ENCODE data around the gene DDIT4.
"Not testable (repeated sequence)": the region's sequence is repeated elsewhere in the genome, so short reads cannot be mapped to it uniquely, and the experiment has no call there.

DDIT4 gene

GRCh38 chr10:72295330-72295910, 21.7 kb downstream of the DDIT4 start:
- DNase-seq (ENCODE audit: low read depth): no peak

DNA sequence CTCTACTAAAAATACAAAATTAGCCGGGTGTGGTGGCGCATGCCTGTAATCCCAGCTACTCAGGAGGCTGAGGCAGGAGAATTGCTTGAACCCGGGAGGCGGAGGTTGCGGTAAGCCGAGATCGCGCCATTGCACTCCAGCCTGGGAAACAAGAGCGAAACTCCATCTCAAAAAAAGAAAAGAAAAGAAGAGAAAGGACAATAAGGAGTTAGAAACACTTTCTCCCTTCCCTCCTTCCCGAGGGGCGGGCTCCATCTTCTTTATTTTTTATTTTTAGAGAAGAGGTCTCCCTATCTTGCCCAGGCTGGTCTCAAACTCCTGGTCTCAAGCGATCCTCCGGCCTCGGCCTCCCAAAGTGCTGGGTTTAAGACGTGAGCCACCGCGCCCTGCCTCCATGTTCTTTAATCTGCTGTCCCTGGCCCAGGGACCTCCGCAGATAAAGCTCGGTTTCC, 23.1 kb downstream of the DDIT4 start:
- DNase-seq (ENCODE audit: low read depth): not testable (repeated sequence)

GRCh38 chr10:72297281-72297804, 23.6 kb downstream of the DDIT4 start:
- peak; percentile 97 for DNase-seq (ENCODE audit: low read depth)

- DNase-seq (ENCODE audit: low read depth): peak; percentile 99
Measured at GRCh38 chr10:72297805-72298591, 24.3 kb downstream of the DDIT4 start.

GRCh38 chr10:72298592-72299519, 25.1 kb downstream of the DDIT4 start:
- no peak for DNase-seq (ENCODE audit: low read depth)

- DNase-seq (ENCODE audit: low read depth): no peak
Measured at GRCh38 chr10:72303424-72304128, 29.9 kb downstream of the DDIT4 start.

- no peak for DNase-seq (ENCODE audit: low read depth)
Measured at GRCh38 chr10:72306215-72306760, 32.6 kb downstream of the DDIT4 start.

DNA sequence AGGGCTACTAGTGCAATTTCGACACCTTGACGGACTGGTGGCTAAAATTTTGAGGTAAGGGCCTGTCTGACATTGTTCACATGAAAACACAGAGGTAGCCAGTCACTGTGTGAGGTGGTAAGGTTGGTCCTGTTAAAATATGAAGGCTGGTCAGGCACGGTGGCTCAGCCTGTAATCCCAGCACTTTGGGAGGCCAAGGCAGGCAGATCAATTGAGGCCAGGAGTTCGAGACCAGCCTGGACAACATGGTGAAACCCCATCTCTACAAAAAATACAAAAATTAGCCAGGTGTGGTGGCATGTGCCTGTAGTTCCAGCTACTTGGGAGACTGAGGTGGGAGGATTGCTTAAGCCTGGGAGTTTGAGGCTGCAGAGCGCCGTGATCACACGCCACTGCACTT, 34.0 kb downstream of the DDIT4 start:
- DNase-seq (ENCODE audit: low read depth): not testable (repeated sequence)

DNA sequence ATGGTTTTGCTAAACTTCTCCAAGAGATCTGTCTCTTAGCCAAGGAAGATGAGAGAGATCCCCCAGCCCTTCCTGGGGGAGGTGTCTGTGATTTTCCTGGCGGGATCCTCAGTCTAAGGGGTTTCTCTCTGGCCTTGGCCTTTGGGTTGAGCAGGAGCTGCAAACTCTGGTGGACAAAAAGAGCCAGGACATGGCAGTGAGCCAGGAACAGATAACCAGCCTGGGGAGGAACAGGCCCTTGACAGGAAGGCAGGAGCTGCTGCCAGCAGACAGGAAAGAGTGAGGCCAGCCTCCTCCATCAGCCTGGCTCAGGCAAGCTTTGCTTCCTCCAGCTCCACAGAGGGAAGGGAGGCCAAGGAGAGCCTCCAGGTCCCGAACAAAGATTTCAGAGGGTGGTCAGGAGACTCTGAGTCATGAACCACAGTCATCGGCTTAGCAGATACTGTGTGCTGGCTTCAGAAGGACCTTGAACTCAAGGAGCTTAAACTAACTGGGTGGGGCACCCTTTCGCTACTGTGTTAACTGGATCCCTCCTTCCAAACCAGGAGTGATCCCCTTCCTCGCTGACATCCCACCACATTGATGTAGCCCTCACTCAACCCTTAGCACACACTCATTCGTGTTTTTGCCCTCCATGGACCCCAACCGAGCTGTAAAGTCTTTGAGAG, 34.7 kb downstream of the DDIT4 start:
- peak; percentile 93 for DNase-seq (ENCODE audit: low read depth)

- no peak for DNase-seq (ENCODE audit: low read depth)
Measured at GRCh38 chr10:72309290-72310240, 35.8 kb downstream of the DDIT4 start.

- peak; percentile 76 for DNase-seq (ENCODE audit: low read depth)
Measured at GRCh38 chr10:72310241-72310633, 36.5 kb downstream of the DDIT4 start.

- DNase-seq (ENCODE audit: low read depth): no peak
Measured at GRCh38 chr10:72310636-72311035, 36.9 kb downstream of the DDIT4 start.

- no peak for DNase-seq (ENCODE audit: low read depth)
Measured at GRCh38 chr10:72311667-72312066, 37.9 kb downstream of the DDIT4 start.

GRCh38 chr10:72312865-72313391, 39.2 kb downstream of the DDIT4 start:
- DNase-seq (ENCODE audit: low read depth): no peak

GRCh38 chr10:72314263-72314662, 40.5 kb downstream of the DDIT4 start:
- no peak for DNase-seq (ENCODE audit: low read depth)

- no peak for DNase-seq (ENCODE audit: low read depth)
Measured at GRCh38 chr10:72315054-72315453, 41.3 kb downstream of the DDIT4 start.

DNA sequence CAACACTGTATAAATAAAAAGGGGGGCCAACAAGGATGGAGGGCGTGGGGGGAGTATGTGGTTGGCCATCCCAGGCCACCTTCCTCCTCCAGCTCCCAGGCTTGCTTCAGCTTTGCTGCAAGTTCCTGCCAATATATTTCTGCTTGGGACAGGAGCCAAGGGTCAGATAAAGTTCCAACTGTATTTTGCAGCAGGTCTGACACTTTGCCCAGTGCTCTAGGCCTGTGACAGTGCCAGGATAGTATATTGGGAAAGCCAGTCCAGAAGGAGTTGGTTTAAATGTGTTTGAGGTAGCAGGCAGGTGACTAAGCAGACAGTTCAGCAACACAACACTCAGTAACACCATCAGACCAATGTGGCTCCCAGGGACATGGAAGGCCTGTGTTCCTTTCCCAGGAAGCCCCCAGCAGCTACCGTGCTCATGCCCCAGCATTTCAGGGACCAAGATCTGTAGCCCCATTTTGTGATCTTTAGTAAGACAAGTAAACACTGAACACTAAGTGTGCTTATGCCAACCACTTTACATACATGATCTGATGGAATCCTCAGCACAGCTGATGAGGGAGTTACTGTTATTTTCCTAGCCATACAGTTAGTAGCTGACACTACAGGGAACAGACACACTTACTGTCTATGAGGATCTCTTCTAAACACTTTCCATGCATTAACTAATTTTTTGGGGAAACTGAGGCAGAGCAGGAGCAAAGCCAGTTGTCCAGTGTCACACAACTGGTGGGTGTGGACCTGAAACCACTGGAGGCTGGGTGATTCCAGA, 42.1 kb downstream of the DDIT4 start:
- DNase-seq (ENCODE audit: low read depth): no peak

GRCh38 chr10:72316386-72316700, 42.6 kb downstream of the DDIT4 start:
- DNase-seq (ENCODE audit: low read depth): no peak

Measured in ELR (cell line).